Osteocyte (in vitro differentiated cells): ENCODE results near the gene RIMKLB. TPM values are rescaled to one million over a fixed set of nuclear protein-coding genes. Genes with fewer than 3 reads are reported as not detected.

Experiments used
- DNase-seq: peaks from one replicate; pipeline ENCODE4 v3.0.0; 2021; ENCODE audit warnings: mixed read lengths; ENCODE audit not compliant: unreplicated experiment; ENCODE audit errors: extremely low spot score
- H3K27ac Mint-ChIP-seq: one replicate; pipeline ENCODE4 v1.8.0; 2021; ENCODE audit warnings: mild to moderate bottlenecking, mixed read lengths; ENCODE audit not compliant: unreplicated experiment
- H3K27me3 Mint-ChIP-seq: one replicate; pipeline ENCODE4 v1.8.0; 2021; ENCODE audit warnings: mixed read lengths; ENCODE audit not compliant: unreplicated experiment
- H3K36me3 Mint-ChIP-seq: one replicate; pipeline ENCODE4 v1.8.0; 2021; ENCODE audit warnings: mixed read lengths; ENCODE audit not compliant: unreplicated experiment
- H3K4me1 Mint-ChIP-seq: one replicate; pipeline ENCODE4 v1.8.0; 2021; ENCODE audit warnings: mixed read lengths; ENCODE audit not compliant: unreplicated experiment
- H3K4me3 Mint-ChIP-seq: one replicate; pipeline ENCODE4 v1.8.0; 2021; ENCODE audit warnings: mild to moderate bottlenecking, moderate library complexity, mixed read lengths; ENCODE audit not compliant: unreplicated experiment
- H3K9me3 Mint-ChIP-seq: one replicate; pipeline ENCODE4 v1.8.0; 2021; ENCODE audit warnings: mixed read lengths; ENCODE audit not compliant: unreplicated experiment
- CTCF ChIP-seq: fragments of 200-600 bp; sonication (generic); IDR thresholded peaks from 2 replicates; pipeline ENCODE4 v1.5.0; 2021; ENCODE audit warnings: antibody characterized with exemption, mild to moderate bottlenecking, moderate library complexity
- total RNA-seq: library from RNA; stranded (reverse); gene quantifications from 2 replicates; pipeline ENCODE4 v1.2.1, GENCODE V29; 2021

The RIMKLB gene
- total RNA-seq, 1 donor from 2014 or later = 32.5 TPM

GRCh38 chr12:8678661-8679111 is 19.1 kb upstream of the RIMKLB start:
- H3K9me3 Mint-ChIP-seq = no peaks in the 10 kb centered on the region
- no peaks in the 10 kb centered on the region for H3K36me3 Mint-ChIP-seq
- DNase-seq = no peak
- no peak overlapping the region for H3K27ac Mint-ChIP-seq
- TF ChIP-seq CTCF = no peak
- peaks cover 12% of the 10 kb centered on the region for H3K4me1 Mint-ChIP-seq
- no peak overlapping the region for H3K4me3 Mint-ChIP-seq
- H3K27me3 Mint-ChIP-seq = peaks cover 5% of the 10 kb centered on the region

DNA sequence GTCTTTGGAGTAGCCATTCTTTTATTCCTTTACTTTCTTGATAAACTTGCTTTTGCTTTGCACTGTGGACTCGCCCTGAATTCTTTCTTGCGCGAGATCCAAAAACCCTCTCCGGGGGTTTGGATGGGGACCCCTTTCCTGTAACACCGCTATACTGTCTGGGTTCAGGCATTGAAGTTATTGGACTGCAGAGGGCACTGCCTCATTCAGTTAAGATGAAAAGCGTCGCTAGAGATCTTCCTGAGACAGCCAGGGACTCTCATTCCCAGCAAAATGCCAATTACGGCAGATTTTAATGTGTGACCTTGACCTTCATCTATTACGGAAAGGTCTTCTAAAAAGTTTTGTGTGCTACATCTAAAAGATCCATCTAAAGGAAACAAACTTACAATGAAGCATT is 17.3 kb upstream of the RIMKLB start:
- no peak overlapping the region for H3K27ac Mint-ChIP-seq
- no peaks in the 10 kb centered on the region for H3K36me3 Mint-ChIP-seq
- H3K4me3 Mint-ChIP-seq = no peak overlapping the region
- DNase-seq = no peak
- H3K27me3 Mint-ChIP-seq = peaks cover 5% of the 10 kb centered on the region
- peak; percentile 22 for TF ChIP-seq CTCF
- H3K4me1 Mint-ChIP-seq = peaks cover 12% of the 10 kb centered on the region
- H3K9me3 Mint-ChIP-seq = no peaks in the 10 kb centered on the region

DNA sequence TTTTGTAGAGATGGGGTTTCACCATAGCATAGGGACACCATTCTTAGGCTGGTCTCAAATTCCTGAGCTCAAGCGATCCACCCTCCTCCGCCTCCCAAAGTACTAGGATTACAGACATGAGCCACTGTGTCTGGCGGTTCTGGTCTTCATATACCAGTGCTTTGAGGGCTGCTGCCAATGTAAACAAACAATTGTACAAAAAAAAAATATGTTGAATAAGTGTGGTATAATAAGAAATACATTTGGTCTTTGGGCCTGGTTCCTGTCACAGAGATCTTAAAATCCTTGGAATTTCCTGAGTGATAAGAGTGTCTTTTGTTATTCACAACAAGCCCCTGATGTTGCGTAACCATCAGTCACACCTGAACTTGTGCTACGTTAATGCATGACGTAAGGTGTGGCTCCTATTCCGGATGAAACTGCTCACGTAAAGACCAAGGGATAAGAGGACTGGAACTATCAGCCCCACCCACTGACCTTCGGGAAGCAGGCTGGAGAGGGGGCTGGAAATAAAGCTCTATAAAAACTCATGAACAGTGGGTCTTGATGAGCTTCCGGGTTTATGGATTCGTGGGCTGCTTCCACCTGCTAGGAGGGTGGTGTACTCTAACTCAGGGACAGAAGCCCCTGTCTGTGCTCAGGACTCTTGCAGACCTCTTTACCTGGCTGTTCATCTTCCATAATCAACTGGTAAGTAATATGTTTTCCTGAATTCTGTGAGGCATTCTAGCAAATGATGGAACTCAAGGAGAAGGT is 16.5 kb upstream of the RIMKLB start:
- Mint-ChIP-seq H3K36me3 (no peaks in the 10 kb centered on the region), H3K4me1 (peaks cover 12% of the 10 kb centered on the region), H3K27ac (no peak overlapping the region), H3K4me3 (no peak overlapping the region), H3K9me3 (no peaks in the 10 kb centered on the region), H3K27me3 (peaks cover 5% of the 10 kb centered on the region)
- no peak for TF ChIP-seq CTCF
- DNase-seq = no peak

DNA sequence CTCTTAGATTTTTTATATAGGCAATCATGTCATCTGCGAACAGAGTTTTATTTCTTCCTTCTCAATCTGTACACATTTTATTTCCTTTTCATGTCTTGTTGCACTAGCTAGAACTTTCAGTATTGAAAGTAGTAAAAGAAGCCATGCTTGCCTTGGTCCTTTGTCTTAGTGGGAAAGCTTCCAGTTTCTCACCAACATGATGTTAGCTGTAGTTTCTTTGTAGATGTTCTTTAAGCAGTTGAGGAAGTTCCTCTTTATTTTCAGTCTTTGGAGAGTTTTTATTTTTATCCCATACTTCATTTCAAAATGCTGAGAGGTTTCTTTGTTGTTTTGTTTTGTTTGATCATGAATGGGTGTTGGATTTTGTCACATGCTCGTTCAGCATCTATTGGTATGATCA is 12.7 kb upstream of the RIMKLB start:
- Mint-ChIP-seq H3K4me3 (no peak overlapping the region), H3K9me3 (no peaks in the 10 kb centered on the region), H3K4me1 (peaks cover 15% of the 10 kb centered on the region), H3K27me3 (peaks cover 3% of the 10 kb centered on the region), H3K27ac (no peak overlapping the region), H3K36me3 (no peaks in the 10 kb centered on the region)
- no peak for TF ChIP-seq CTCF
- no peak for DNase-seq

- Mint-ChIP-seq H3K4me3 (no peak overlapping the region), H3K27me3 (peaks cover 3% of the 10 kb centered on the region), H3K36me3 (no peaks in the 10 kb centered on the region), H3K27ac (no peak overlapping the region), H3K4me1 (peaks cover 14% of the 10 kb centered on the region), H3K9me3 (no peaks in the 10 kb centered on the region)
- DNase-seq = peak; percentile 67
- no peak for TF ChIP-seq CTCF
These were observed 9.8 kb upstream of the RIMKLB start for GRCh38 chr12:8687846-8688601.
